Measurements from ENCODE around the gene CACNA1A. TPM values are rescaled to one million over a fixed set of nuclear protein-coding genes. Genes with fewer than 3 reads are reported as not detected.

The CACNA1A gene
- total and polyA plus RNA-seq, 3 donors from 2014 or later = 9.7 to 22.5 (median 21.8) TPM

DNA sequence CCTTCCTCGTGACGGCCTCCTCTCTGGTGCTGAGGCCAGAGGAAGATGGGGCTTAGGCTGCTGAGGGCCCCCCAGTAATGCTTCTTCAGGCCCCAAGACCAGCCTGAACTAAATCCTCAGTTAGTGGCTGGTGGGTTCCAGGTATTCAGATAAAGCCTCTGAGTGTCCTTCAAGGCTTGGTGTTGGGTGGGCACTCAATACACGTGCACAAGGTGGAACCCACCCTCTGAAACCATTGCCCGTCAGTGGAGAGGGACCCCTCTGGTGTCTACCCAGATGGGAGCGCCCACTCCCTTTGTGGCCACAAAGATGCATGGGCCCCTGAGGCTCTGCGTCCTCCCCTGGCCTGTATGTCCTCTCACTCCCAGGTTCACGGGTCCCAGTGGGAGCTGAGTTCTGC is 277.0 kb downstream of the CACNA1A start:
- no peaks in the 10 kb centered on the region for H3K9me3 ChIP-seq

DNA sequence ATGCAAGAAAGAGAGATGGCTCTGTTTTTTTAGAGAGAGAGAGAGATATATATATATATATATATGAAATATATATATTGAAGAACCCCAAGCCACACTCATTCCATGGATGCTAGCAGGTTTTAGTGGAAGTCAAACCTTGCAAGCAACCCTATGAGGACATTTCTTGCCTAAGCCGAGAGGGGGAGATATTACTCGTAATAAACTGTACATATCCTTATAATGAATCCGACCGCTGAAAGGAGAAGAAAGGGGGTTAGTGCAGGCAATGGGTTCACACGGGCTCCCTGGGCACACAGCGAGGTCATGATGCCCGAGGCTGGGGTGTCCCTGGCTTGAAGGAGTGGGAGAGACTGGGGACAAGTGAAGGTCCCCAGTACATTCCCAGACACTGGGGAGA is 277.7 kb downstream of the CACNA1A start:
- H3K27ac ChIP-seq = no peak overlapping the region
- DNase-seq = no peak
- H3K4me1 ChIP-seq = no peaks in the 10 kb centered on the region
- no peaks in the 10 kb centered on the region for H3K9me3 ChIP-seq
- H3K4me3 ChIP-seq = no peak overlapping the region
- no peaks in the 10 kb centered on the region for H3K36me3 ChIP-seq (ENCODE audit: low read depth, missing control alignments)
- 74 to 83% methylated on average over 7 of the region's 7 CpGs for WGBS, 2 donors
- H3K27me3 ChIP-seq = no peaks in the 10 kb centered on the region
- TF ChIP-seq, protein P1, sequence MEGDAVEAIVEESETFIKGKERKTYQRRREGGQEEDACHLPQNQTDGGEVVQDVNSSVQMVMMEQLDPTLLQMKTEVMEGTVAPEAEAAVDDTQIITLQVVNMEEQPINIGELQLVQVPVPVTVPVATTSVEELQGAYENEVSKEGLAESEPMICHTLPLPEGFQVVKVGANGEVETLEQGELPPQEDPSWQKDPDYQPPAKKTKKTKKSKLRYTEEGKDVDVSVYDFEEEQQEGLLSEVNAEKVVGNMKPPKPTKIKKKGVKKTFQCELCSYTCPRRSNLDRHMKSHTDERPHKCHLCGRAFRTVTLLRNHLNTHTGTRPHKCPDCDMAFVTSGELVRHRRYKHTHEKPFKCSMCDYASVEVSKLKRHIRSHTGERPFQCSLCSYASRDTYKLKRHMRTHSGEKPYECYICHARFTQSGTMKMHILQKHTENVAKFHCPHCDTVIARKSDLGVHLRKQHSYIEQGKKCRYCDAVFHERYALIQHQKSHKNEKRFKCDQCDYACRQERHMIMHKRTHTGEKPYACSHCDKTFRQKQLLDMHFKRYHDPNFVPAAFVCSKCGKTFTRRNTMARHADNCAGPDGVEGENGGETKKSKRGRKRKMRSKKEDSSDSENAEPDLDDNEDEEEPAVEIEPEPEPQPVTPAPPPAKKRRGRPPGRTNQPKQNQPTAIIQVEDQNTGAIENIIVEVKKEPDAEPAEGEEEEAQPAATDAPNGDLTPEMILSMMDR (IDR thresholded peaks at IDR 0.05) = no peak
- TF ChIP-seq POLR2A (IDR thresholded peaks at IDR 0.05) = no peak
- intact Hi-C loops (cut with DNase I; ENCODE audit: low total_unique reads) = no loop called here

More for the DNA sequence above, 277.0 kb downstream of the CACNA1A start:
- H3K27me3 ChIP-seq = no peaks in the 10 kb centered on the region
- intact Hi-C loops (cut with DNase I; ENCODE audit: low total_unique reads) = no loop called here
- H3K4me3 ChIP-seq = no peak overlapping the region
- H3K36me3 ChIP-seq (ENCODE audit: low read depth, missing control alignments) = no peaks in the 10 kb centered on the region
- no peak for TF ChIP-seq POLR2A (IDR thresholded peaks at IDR 0.05)
- TF ChIP-seq, protein P1 (IDR thresholded peaks at IDR 0.05) = no peak
- no peak overlapping the region for H3K27ac ChIP-seq
- no peaks in the 10 kb centered on the region for H3K4me1 ChIP-seq
- no peak for DNase-seq
- WGBS, 2 donors = 90 to 93% methylated on average over 3 to 7 of the region's 7 CpGs

DNA sequence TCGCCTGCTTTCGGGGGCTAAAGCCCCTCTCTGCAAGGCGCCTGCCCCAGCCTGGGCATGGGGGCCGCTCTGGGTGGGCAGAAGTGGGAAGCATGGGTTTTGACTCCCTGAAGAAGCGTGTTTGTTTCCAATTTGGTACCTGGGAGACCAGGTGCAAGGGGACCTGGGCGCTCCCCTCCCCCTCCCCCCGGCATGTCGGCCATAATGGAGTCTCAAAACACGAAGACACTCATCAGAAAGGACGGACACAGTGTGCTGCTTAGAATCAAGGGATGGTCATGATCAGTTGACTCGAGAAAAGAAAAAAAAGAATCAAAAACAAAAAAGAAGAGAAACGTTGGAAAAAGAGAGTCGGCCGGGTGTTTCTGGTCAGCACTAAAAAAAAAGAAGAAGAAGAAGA is 279.3 kb downstream of the CACNA1A start:
- H3K9me3 ChIP-seq = no peaks in the 10 kb centered on the region
- no peaks in the 10 kb centered on the region for H3K36me3 ChIP-seq (ENCODE audit: low read depth, missing control alignments)
- no peaks in the 10 kb centered on the region for H3K4me1 ChIP-seq
- WGBS, 2 donors = 67 to 82% methylated on average over 13 to 14 of the region's 14 CpGs
- intact Hi-C loops (cut with DNase I; ENCODE audit: low total_unique reads) = no loop called here
- H3K27ac ChIP-seq = no peak overlapping the region
- H3K4me3 ChIP-seq = no peak overlapping the region
- no peak for TF ChIP-seq POLR2A (IDR thresholded peaks at IDR 0.05)
- TF ChIP-seq, protein P1 (IDR thresholded peaks at IDR 0.05) = no peak
- no peaks in the 10 kb centered on the region for H3K27me3 ChIP-seq
- no peak for DNase-seq

DNA sequence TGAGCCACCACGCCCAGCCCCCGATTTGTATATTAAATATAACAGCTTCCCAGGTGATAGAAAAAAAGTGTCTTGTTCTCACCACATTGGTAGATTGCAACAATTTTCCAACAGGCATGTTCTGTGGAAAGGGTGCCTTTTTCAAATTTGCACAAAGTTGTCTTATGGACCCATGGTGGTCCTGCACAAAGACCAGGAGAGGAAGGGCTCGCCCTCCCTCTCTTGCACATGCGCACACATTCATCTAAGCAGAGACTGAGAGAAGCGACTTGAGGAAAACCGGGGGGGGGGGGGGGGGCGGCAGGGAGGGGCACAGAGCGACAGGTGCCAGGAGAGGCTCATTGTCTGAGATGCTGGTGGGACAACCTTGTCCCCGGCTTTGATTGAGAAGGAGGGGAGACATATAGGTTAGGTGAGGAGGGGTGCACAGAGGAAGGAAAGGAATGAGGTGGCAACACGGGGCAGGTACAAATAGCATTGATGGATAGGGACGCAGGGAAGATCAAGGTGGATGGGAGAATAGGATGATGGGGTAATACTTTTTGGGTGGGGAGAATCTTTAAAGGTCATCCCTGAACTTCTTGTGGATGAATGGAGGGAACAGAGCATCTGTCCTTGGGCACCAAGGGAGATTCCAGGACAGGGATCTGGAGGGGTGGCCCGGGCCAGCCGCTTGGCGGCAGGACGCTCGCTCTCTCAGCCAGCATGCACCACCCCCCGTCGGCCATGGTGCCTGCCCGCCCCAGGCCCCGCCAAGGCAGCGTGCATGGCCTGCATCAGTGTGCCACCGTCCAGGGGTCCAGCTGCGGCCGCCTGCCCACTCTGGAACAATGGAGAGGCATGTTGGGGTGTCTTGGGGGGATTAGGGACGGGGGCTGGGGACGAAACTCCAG is 280.1 kb downstream of the CACNA1A start:
- TF ChIP-seq, protein P1 (IDR thresholded peaks at IDR 0.05) = no peak
- TF ChIP-seq POLR2A (IDR thresholded peaks at IDR 0.05) = no peak
- 76 to 86% methylated on average over 22 to 26 of the region's 26 CpGs for WGBS, 2 donors
- no peak for DNase-seq

More for the DNA sequence above, 280.1 kb downstream of the CACNA1A start:
- no peak overlapping the region for H3K4me3 ChIP-seq
- H3K27ac ChIP-seq = no peak overlapping the region
- H3K9me3 ChIP-seq = no peaks in the 10 kb centered on the region
- H3K4me1 ChIP-seq = no peaks in the 10 kb centered on the region
- H3K27me3 ChIP-seq = no peaks in the 10 kb centered on the region
- intact Hi-C loops (cut with DNase I; ENCODE audit: low total_unique reads) = no loop called here
- H3K36me3 ChIP-seq (ENCODE audit: low read depth, missing control alignments) = no peaks in the 10 kb centered on the region
